HG02943 (cell line): ENCODE data around the gene RASSF8.

Source experiments
- ATAC-seq: cut with Tn5 transposase; IDR thresholded peaks from one replicate; pipeline ENCODE4 v1.9.1; 2021; ENCODE audit warnings: mild to moderate bottlenecking, low read depth, moderate library complexity; ENCODE audit not compliant: unreplicated experiment

Gene RASSF8

DNA sequence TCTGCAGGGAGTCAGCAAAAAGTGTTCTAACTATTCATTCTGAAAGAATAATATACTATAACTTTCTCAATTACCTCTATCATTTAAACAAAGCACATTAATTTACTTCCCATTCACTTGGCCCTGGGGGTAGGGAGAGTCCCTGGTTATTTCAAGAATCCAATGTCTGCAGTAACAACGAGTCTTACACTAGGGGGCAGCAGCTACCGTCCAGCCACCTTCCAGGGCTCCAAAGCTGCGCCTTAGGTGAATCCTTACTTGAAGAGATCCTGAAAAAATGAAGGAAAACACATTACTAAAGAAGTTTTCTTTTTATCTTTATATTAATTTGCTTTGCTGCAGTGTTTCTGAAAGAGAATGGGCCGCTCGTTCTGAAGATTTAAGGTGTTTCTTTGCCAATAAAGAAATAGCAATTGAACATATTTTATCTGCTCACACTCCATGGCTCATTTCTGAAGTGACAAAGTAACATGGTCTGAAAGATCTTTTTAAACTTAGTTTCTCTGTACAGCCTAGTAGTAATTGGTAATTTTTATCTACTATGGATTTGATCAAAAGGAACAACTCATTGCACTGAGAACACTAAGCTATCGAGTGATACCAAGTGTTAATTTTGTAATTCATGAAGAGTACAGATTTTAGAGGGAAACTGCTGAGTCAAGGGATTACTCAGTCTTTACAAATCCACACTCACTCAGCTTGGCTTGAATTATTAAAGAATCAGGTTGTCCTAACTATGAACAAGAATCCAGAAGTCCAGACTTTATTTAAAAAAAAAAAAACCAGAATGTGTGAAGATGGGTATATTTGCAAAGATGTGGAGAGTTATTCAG lies 138.8 kb downstream of the RASSF8 start:
- ATAC-seq, result peak; percentile 59

DNA sequence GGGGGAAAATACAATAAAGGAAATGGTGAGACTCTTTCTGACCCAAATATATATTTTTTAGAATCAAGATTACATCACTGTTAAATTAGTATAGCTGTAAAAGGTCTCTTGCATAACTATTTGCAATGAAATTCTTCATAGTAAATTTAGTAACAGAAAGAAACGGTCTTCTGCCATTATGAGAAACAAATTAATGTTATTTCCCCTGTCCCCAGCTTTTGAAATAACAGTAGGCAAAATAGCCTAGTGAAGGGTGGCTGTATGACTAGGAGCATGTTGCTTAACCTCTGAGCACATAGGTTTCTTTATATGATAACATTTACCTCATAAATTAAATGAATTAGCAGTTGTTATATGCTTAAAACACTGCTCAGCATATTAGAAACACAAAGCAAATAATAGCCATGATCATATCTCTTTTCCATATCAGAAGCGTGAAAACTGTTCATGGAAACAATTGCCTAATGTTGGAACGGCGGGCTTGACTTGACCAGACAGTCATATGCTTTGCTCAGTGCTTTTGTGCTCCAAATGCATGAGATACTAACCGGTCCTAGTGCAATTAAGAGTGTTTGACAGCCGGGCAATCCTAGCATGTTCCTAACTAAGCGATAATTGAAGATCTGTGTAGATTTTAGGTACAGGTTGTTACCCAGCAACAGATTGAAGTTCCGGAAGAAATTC lies 142.3 kb downstream of the RASSF8 start:
- no peak for ATAC-seq

DNA sequence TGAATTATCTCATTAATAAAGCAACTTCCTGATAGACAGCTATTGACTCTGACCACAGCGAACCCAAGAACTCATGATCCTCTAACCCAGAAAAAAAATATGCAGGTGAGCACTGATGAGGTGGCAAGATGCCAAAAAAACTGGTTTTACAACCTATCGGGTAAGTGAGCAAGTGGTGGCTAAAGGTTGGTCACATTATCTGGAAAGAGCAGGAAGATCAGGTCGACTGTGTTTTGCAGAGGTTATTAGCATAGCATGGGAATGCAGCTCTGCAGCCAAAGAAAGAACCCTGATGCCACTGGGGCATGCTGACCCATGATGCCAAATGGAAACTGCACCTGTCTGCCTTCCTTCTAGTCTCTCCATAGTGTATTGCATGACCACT lies 142.9 kb downstream of the RASSF8 start:
- ATAC-seq, result no peak

DNA sequence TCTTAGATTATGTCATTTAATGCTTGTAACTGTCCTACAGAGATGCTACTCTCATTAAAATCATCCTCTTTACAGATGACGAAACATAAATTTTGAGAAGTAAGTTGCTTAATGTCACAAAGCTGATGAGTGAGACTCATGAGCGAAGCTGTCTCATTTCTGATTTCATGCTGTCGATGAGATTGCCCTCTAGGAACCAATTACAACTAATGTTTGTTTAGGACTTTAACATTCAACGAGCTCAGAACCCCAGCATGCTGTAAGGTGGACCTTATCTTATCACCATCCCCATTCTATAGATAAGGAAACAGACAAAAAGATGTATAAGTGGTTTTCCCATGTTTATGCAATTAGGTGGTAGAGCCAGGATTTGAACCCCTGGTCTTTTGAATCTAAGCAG lies 143.3 kb downstream of the RASSF8 start:
- ATAC-seq, result no peak

DNA sequence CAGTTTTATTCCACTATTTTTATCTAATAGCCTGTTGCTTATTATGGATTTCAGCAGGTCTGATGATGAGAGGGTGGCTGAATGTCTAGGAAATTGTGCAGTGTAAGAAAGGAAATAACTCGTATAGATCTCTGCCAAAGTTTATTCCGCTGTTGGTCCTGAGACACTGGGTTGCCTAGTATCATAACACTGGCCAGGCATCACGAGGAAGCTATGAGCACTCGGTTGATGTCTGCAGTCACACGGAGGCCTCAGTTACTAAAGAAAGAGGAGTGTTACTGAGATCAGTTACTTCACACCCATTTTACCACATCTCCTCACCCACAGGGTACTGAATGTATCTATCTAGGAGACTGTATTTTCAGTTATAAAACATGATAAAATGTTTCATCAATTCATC lies 144.5 kb downstream of the RASSF8 start:
- no peak for ATAC-seq

DNA sequence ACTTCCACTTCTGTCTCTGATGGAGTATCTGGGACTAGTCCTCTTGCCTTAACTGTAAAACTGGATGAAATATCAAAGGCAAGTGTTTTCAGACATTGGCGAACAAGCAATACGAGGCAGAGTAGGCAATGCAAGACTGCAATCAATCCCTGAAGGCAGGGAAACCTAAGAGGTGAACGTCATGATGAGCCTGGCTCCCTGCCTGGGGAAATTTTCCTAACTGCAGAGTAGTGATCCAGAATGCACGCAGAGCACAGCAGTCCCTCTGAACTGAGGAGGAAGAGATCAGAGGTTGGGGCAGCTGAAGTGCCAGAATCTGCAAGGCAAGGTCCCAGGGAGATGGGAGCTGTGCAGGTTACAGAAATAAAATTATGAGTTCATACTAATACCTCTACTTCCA lies 147.9 kb downstream of the RASSF8 start:
- no peak for ATAC-seq

DNA sequence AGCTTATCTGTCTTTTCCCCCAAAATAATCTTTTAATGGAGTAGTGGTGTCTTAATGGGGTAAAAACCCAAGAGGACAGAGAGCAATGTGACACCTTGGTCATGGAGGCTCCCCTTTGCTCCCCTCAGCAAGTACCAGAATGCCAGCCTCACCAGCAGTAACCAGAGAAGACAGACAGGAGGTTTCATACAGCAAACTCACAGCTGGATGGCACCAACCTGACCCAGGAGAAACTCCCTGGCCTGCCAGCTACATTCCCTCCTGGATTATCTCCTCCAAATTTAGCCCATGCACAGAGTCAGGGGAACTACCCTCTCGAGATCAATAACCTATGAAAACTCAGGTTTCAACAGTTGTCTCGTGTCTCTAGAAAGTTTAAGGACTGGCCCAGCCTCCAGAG lies 150.4 kb downstream of the RASSF8 start:
- no peak for ATAC-seq

DNA sequence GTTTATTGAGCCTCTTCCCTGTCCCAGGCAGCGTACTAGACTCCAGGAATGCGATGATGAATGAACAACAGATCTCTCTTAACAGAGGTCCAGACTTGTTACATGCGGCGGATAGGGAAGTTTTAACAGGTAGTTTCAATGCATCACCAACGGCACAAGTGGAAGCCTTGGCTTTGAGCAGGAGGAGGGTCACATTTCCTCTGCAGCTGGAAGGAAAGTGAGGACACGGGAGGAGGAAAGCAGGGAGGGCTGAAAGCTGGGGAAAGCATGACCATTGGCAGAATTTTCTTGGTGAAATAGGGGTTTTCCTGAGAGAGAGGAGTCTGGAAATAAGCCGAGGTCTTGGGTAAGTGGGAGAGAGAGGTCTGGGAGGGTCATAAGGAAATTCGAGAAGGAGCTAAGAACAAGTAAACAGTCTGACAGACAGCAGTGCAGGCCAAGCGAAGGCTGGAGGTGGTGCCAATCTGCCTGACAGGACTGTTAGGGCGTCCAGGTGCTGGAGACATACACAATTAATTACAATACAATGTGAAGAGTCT lies 150.9 kb downstream of the RASSF8 start:
- ATAC-seq, result no peak

DNA sequence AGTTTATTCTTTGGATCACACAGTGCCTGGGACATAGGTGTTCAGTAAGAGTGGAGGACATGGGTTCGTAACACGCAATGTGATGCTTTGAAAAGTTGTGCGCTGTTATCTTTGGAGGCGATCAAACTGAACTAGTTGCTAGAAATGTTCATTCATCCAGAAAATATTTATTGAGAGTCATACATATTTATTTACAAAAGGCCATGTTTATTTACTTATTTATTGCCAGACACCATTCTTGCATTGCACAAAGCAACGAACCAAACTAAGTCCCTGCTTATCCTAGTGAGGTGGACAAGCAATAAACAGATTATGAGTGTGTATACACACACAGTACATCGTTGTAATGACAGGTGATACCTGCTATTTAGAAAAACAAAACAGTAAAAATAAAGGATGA lies 153.8 kb downstream of the RASSF8 start:
- no peak for ATAC-seq

DNA sequence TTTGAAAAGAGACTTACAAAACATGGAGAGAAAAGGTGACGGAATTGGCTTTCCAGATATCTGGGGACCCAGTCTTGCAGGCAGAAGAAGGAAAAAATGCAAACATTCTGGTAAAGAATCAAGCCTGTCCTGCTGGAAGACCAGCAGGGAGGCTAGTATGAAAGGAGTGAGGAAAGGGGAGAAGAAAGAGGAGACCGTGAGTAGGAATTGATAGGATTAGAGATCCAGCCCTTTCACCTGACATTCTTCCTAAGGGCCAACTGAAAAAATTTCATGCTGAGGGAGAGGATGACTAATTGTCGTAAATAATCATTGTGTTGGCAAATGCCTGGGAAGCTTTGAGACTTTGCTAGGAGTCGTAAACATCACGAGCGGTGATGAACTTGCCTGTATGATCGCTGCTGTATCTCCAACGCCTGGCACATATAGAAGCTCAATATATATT lies 154.2 kb downstream of the RASSF8 start:
- ATAC-seq, result no peak

DNA sequence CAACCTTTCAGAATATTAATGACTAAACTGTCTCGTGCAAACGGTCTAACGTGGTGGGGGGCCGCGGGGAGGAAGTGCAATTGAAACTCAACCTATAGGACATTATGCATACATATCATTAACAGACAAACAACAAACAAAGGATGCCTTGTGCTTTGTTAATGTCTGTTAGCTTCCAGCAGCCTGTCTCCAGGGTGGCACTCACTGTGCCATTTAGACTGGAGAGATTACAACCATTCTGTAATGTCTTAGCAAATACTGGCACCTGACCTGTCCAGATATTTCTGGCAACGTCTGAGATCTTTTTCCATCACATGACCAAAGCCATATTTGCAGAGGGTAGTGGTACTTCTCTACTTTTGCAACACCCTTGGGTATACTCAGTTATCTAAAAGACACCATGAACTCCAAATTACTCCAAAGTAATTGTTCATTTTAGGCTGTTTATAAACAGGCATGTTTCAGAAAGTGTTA lies 154.7 kb downstream of the RASSF8 start:
- ATAC-seq, result no peak

DNA sequence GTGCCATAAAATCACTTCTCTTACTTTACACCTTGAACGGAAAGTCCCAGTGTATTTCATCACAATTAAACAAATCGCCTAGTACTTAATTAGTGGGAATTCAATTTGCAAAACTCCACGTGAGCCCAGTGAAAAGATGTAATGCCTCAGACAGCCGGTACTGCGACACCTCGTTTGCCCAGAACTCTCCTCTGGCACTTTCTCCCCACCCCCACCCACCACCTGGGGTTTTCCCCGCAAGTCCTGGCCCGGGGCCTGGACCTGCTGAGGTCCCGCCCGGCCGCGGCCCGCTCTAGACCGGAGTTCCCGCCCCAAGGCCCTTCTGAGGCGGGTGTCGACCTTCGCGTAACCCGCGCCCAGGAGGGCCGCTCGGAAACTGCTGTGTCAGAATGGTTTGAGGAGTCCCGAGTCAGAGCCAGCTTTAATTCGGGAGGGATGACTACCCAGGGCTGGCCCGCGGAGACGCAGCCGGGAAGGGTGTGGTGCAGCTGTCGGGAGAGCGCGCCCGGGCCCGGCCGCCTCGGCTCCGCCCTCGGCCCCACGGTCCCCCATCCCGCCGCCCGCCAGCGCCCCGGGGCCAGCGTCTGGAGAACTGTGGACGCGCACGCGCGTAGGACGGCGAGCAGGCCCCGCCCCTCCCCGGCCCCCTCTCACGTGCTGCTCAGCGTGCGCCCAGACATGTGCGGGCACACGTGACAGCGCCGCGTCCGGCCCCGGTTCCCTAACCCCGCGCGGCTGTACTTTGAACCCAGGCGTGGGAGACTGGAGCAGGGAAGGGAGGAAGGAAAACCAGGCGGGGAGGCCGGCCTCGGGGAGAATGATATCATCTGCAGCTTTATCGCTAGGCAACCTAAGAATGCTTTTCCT lies 155.6 kb downstream of the RASSF8 start:
- peak; percentile 71 for ATAC-seq

DNA sequence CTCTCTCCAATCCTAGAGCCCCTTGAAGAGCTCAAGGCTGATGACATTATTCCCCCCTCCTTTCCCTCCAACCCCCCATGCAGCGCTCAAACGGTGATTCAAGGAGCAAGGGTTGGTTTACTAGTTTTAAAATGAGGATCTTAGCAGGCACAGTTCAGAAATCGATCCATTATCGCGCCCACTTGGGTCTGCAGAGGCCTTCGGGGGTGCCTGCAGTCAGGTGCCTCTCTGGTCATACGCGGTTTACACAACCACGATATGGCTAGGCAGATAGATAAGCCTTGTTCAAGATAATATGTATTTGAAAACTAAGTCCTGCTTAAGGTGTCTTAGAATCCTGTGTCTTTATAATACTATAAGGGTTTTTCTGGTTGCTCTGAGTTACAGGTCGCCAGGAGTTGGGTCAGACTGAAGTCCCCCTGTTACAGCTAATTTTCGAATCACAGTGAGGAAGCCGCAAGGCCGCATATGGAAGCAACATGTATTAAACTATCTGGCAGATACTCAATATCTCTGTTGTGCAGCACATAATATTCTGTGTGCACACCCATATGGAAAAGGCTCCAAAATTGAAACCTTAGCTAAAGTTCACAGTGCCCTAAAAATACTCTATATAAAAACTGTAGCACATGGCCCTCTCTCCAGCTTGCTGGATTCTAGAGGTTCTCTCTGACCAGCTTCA lies 156.4 kb downstream of the RASSF8 start:
- ATAC-seq, result no peak

DNA sequence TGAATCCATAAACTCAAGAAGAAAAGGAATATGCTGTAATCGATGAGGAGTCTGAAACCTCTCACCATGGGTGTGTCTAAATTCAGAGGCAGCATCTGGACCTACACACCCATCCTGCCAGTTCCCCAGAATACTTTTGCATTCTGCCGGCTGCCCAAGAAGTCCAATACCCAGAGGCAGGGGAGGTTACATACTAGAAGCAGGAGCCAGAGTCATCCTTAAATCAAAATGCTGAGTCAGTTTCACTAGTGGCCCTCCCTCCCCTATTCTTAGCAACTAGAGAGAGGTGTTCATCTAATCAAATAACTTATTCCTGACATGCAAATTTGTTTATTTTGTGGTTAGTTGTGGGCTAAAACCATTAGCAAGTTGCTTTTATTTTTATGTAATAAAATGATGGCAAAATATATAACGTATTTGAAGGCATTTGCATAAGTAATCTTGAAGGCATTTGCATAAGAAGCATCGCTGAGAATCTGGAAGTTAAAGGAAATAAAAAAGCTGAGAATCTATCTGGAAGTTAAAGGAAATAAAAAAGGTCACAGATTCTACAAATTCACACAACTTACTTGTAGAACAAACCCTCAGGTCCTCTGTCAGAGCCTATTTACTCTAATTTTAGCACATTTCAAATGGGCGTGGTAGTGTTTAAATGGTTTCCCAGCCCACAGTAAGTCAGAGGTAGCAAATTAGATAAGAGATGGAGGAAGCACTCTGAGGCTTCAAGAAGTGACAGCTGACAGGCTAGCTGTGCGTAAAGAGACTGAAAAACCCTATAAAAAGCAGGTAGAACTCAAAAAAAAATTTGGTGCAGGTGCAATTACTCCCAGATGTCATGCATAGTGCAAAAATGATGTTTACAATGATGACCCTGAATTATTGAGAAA lies 158.6 kb downstream of the RASSF8 start:
- ATAC-seq, result no peak

DNA sequence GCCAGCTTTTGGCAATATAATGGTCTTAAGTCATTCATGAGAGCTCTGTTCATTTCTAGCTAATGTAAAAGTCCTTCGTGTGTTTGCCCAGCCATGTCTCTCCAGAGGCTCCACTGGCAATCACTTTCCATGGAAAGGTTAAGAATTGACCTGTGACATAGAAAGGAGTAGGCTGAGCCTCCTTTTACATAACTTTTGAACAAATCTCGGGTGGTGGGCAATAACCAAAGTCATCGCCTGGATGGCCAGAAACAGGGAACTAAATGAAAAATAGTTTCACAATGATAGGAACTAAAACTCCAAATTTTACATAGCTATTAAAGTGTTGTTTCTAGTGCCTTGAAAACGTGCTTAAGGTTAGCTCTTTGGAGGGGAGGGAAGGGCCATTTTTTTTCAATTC lies 159.8 kb downstream of the RASSF8 start:
- ATAC-seq, result no peak

DNA sequence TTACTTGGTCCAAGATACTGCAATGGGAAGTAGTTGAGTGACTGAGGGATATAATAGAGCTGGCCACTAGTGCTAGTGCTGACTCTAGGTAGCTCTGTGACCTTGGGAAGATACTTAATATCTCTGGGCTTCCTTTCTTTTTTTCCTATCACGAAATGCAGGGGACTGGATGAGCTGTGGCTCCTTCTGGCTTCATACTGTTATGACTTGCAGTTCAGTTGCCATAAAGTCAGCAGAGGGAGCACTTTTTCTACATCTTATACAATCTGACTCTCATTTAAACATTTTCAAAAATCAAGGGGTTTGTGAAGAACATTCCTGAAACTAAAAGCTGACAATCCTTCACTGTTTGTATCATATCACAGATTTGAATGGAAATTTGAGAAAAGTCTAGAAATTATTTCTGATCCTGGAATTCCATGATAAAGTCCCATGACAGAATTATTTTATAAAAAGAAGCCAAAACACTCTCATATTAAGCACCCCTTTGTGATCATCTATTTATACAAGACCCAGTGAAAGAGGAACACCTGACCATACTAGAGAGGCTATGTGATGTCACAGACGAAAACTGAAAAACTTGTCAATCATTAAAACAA lies 161.0 kb downstream of the RASSF8 start:
- no peak for ATAC-seq

DNA sequence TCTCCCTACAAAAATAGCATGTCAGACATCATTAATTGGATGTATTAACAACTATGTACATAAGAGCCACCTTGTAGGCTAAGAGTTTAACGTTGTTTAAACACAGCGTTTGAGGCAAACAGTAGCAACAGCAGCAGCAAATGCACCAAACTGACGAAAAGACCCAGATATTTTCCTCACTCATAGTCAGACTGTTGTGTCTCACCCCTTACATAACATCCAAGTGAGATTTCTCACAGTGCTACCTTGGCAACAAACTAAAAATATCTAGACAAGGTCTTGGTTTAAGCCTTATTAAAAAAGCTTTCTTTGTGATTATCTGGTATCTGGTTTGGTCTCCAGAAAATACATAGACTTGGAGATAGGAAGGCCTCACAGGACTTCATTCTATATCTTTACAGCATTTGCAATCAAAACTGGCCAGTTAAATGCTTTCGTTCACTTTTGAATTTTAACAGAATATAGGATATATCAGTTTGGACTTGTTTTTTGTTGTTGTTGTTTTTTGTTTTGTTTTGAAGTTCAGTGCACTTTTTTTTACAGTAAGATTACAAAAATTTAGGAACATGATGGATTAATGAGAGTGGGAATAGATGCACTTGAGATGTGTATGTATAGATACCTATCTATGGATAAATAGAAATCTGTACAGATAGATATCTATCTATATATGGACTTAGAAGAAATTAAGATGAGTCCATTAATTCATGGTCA lies 162.2 kb downstream of the RASSF8 start:
- ATAC-seq, result no peak
